GM18520 (cell line): ENCODE results near the gene SHOX.
"Not testable (repeated sequence)": the region's sequence is repeated elsewhere in the genome, so short reads cannot be mapped to it uniquely, and the experiment has no call there.

Experiments used
- ATAC-seq: cut with Tn5 transposase; IDR thresholded peaks from one replicate; pipeline ENCODE4 v1.9.1; 2021; ENCODE audit not compliant: unreplicated experiment

SHOX gene

GRCh38 chrX:621705-622503 is 8.7 kb upstream of the SHOX start:
- ATAC-seq, result no peak

- not testable (repeated sequence) for ATAC-seq
Observed at GRCh38 chrX:622802-623201, 7.8 kb upstream of the SHOX start.

DNA sequence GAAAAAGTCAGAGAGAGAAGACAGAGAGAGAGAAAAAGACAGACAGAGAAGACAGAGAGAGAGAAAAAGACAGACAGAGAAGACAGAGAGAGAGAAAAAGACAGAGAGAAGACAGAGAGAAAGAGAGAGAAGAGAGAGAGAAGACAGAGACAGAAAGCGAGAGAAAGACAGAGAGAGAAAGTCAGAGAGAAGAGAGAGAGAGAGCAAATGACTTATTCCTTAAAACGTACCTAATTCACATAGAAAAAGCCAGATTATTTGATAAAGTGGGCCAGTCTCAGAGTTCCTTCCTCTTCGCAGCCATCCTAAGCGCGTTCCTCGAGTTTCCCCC is 7.4 kb upstream of the SHOX start:
- no peak for ATAC-seq

DNA sequence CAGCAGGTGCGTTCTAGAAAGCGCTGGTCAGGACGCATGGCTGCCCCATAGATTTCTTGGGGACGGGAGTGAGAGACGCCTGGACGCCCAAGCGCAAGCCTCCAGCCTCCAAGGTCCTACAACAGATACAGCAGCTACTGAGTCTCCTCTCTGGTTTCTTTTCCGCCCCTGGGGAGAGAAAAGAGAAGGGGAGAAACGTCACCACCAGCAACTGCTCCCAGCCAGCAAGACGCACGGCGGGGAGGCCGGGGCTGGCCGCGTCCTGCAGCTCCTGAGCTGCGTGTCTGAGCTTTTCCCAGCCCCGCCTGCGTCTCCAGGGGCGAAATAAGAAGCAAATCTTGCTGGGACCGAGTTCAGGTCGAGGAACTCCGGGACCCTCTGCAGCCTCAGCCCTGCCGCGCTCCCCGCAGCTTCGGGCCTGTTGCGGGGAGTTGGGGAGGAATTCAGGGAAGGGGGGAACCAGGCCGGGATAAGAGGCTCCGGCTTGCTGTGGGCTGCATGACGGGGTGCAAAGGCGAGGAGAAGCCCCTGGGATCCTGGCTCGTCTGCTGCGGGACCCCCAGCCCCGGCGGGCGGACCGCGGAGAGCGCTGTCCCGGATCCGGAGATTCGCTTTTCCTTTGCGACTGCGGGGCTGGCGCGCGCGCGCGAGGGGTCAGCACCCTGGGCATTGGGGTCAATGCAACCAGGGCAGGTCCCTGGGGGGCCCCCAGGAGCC is 6.8 kb upstream of the SHOX start:
- ATAC-seq, result no peak

DNA sequence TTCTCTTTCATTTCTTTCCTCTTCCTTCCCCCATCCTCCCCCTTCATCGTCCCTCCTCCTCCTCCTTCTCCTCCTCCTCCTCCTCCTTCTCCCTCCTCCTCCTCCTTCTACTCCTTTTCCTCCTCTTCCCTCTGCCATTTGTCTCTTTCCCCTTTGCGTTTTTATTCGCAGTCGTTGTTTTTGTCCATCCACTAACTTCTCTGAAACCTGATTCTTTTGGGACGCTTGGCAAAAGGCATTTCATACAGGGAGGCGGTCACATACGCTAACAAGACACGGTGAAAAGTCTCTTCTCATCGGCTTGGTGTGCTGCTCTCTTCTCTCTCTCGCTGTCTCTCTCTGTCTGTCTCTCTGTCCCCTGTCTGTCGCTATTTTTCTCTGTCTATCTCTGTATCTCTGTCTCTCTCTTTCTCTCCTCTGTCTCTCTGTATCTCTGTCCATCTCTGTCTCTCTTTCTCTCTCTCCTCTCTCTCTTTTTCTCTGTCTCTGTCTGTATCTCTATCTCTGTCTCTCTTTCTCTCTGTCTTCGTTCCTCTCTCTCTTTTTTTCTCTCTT is 5.4 kb upstream of the SHOX start:
- ATAC-seq, result no peak

DNA sequence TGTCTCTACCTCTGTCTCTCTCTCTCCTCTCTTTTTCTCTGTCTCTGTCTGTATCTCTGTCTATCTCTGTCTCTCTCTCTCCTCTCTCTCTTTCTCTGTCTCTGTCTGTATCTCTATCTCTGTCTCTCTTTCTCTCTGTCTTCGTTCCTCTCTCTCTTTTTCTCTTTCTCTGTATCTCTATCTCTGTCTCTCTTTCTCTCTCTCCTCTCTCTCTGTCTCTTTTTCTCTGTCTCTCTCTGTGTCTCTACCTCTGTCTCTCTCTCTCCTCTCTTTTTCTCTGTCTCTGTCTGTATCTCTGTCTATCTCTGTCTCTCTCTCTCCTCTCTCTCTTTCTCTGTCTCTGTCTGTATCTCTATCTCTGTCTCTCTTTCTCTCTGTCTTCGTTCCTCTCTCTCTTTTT is 4.5 kb upstream of the SHOX start:
- not testable (repeated sequence) for ATAC-seq

GRCh38 chrX:626745-627509 is 3.7 kb upstream of the SHOX start:
- no peak for ATAC-seq

DNA sequence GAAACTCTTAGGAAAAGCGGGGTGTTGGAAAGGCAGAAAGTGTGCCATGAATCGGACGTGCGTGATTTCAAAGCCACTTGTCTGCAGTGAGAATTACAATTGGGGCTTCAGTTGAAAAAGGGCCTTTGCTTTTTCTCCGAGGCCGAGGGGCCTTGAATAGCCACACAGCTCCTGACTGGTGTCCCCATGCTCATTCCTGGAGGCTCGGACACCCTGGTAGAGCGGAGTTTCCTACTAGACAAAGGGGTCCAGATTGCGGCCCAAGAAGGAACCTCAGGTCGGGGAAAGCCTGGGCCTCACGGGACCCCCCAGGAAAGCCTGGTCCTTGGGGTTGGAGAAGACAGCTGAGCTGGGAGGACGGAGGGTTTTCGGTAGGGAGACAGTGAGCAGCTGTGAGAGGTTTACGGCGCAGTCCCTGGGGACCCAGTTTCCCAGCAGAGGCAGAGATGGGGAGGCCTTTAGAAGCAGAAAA is 3.0 kb upstream of the SHOX start:
- no peak for ATAC-seq

DNA sequence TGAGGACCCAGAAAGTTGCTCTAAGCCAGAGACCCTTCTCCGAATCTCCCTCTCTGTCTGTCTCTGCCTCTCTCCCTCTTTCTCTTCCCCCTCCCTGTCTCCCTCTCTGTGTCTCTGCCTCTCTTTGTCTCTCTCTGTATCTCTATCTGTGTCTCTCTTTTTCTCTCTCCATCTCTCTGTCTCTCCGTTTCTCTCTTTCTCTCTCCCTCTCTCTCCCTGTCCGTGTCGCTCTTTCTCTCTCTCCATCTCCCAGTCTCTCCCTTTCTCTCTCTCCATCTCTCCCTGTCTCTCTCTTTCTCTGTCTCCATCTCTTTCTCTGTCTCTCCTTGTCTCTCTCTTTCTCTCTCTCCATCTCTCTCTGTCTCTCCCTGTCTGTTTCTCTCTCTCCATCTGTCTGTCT is 2.6 kb upstream of the SHOX start:
- ATAC-seq, result no peak

DNA sequence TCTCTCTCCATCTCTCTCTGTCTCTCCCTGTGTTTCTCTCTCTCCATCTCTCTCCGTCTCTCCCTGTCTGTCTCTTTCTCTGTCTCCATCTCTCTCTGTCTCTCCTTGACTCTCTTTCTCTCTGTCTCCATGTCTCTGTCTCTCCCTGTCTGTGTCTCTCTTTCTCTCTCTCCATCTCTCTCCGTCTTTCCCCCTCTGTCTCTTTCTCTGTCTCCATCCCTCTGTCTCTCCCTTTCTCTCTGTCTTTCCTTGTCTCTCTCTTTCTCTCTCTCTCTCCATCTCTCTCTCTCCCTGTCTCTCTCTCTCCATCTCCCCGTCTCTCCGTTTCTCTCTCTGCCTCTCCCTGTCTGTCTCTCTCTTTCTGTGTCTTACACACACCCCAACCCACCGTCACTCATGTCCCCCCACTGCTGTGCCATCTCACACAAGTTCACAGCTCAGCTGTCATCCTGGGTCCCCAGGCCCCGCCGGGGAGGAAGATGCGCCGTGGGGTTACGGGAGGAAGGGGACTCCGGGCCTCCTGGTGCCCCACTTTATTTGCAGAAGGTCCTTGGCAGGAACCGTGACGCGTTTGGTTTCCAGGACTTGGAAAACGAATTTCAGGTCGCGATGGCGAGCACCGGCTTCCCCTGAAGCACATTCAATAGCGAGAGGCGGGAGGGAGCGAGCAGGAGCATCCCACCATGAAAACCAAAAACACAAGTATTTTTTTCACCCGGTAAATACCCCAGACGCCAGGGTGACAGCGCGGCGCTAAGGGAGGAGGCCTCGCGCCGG is 1.2 kb upstream of the SHOX start:
- no peak for ATAC-seq

- no peak for ATAC-seq
Observed at GRCh38 chrX:630007-630611, 482 bp upstream of the SHOX start.

DNA sequence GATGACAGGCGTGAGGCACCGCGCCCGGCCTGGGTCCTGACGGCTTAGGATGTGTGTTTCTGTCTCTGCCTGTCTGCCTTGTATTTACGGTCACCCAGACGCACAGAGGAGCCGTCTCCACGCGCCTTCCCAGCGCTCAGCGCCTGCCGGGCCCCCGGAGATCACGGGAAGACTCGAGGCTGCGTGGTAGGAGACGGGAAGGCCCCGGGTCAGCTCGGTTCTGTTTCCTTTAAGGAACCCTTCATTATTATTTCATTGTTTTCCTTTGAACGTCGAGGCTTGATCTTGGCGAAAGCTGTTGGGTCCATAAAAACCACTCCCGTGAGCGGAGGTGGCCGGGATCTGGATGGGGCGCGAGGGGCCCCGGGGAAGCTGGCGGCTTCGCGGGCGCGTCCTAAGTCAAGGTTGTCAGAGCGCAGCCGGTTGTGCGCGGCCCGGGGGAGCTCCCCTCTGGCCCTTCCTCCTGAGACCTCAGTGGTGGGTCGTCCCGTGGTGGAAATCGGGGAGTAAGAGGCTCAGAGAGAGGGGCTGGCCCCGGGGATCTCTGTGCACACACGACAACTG is 1.3 kb downstream of the SHOX start:
- no peak for ATAC-seq

GRCh38 chrX:632366-633042 is 1.9 kb downstream of the SHOX start:
- no peak for ATAC-seq

DNA sequence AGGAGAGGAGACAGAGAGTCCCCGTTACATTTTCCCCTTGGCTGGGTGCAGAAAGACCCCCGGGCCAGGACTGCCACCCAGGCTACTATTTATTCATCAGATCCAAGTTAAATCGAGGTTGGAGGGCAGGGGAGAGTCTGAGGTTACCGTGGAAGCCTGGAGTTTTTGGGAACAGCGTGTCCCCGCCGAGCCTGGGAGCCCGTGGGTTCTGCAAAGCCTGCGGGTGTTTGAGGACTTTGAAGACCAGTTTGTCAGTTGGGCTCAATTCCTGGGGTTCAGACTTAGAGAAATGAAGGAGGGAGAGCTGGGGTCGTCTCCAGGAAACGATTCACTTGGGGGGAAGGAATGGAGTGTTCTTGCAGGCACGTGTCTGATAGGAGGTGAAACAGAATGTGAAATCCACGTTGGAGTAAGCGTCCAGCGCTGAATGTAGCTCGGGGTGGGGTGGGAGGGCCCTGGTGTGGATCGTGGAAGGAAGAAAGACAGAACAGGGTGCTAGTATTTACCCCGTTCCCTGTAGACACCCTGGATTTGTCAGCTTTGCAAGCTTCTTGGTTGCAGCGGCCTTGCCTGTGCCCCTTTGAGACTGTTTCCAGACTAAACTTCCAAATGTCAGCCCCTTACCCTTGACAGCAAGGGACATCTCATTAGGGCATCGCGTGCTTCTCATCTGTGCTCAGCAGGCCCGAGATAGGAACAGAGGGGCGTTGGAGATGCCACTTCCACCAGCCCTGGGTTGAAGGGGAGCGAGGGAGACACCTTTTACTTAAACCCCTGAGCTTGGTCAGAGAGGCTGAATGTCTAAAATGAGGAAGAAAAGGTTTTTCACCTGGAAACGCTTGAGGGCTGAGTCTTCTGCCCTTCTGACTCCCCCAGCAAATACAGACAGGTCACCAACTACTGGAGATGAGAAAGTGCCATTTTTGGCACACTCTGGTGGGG is 2.7 kb downstream of the SHOX start:
- ATAC-seq, result no peak

- no peak for ATAC-seq
Observed at GRCh38 chrX:633985-634958, 3.7 kb downstream of the SHOX start.

GRCh38 chrX:635428-636090 is 5.0 kb downstream of the SHOX start:
- no peak for ATAC-seq
